Common myeloid progenitor, CD34-positive (primary cell): ENCODE results near the gene SCN1B.

Source experiments
- CTCF ChIA-PET: fragments of 350-600 bp; sonication (Branson Sonifier 250); formaldehyde crosslinking; loops from one replicate; lab custom pipeline; 2021; ENCODE audit warnings: antibody characterized with exemption; lab: Charles Lee
- POLR2A ChIA-PET: fragments of 350-600 bp; sonication (Branson Sonifier 250); formaldehyde crosslinking; loops from one replicate; lab custom pipeline; 2021; ENCODE audit warnings: antibody characterized with exemption; lab: Charles Lee
- DNase-seq, 3 donors: peaks; one replicate each; pipeline versions ENCODE4 v3.0.0 to v3.0.0-alpha.2; 2013
- H3K27ac ChIP-seq, 2 experiments: 1 replicate in 1 of 2; 2 replicates in 1 of 2; pipeline ENCODE4 v1.7.0; 2013; ENCODE audit warnings: inconsistent platforms in 2 of 2, low read length in 2 of 2, mild to moderate bottlenecking in 2 of 2, low read depth in 1 of 2, moderate library complexity in 1 of 2; ENCODE audit not compliant: severe bottlenecking in 2 of 2, insufficient read depth in 1 of 2, poor library complexity in 1 of 2
- H3K27me3 ChIP-seq, 5 experiments: replicated peaks in 2 of 5; 1 replicate in 3 of 5; 2 replicates in 2 of 5; pipeline versions ENCODE4 v1.6.1 to v1.7.0; 2013; ENCODE audit warnings: low read length in 4 of 5, mild to moderate bottlenecking in 2 of 5, moderate library complexity in 2 of 5, inconsistent platforms in 1 of 5; ENCODE audit not compliant: insufficient read depth in 5 of 5, control insufficient read depth in 4 of 5
- H3K36me3 ChIP-seq, 4 experiments: 1 replicate in 2 of 4; 2 replicates in 2 of 4; pipeline versions ENCODE4 v1.6.1 to v1.7.0; 2013; ENCODE audit warnings: low read length in 3 of 4, control low read depth in 1 of 4, mild to moderate bottlenecking in 1 of 4; ENCODE audit not compliant: control insufficient read depth in 4 of 4, insufficient read depth in 4 of 4
- H3K4me1 ChIP-seq, 4 experiments: 1 replicate in 3 of 4; 2 replicates in 1 of 4; pipeline versions ENCODE4 v1.6.1 to v1.7.1; 2013; ENCODE audit warnings: low read length in 3 of 4, mild to moderate bottlenecking in 3 of 4, control low read depth in 1 of 4, inconsistent platforms in 1 of 4, moderate library complexity in 1 of 4; ENCODE audit not compliant: control insufficient read depth in 4 of 4, insufficient read depth in 4 of 4; ENCODE audit errors: control extremely low read depth in 1 of 4
- H3K4me3 ChIP-seq, 7 experiments: 1 replicate in 4 of 7; 2 replicates in 3 of 7; pipeline versions ENCODE4 v1.5.1 to v1.7.0; 2013; ENCODE audit warnings: mild to moderate bottlenecking in 7 of 7, low read length in 6 of 7, moderate library complexity in 6 of 7, inconsistent platforms in 2 of 7, low read depth in 2 of 7, control low read depth in 1 of 7; ENCODE audit not compliant: insufficient read depth in 4 of 7, control insufficient read depth in 1 of 7; ENCODE audit errors: extremely low read depth in 1 of 7
- H3K9me3 ChIP-seq, 5 experiments: 1 replicate in 4 of 5; 2 replicates in 1 of 5; pipeline versions ENCODE4 v1.6.1 to v1.7.1; 2013; ENCODE audit warnings: low read length in 4 of 5, mild to moderate bottlenecking in 2 of 5, inconsistent platforms in 1 of 5, low read depth in 1 of 5, moderate library complexity in 1 of 5; ENCODE audit not compliant: control insufficient read depth in 4 of 5, insufficient read depth in 2 of 5; ENCODE audit errors: control extremely low read depth in 1 of 5
- WGBS: methylation state at CpG from one replicate; pipeline ENCODE4 v1.1.5; 2013; ENCODE audit not compliant: insufficient coverage; 5-methylcytosine and 5-hydroxymethylcytosine counted together

Gene SCN1B

GRCh38 chr19:35018379-35018778 lies 11.9 kb upstream of the SCN1B start:
- 100% methylated on average over 1 of the region's 4 CpGs for WGBS
- H3K9me3 ChIP-seq, result no peaks in the 10 kb centered on the region
- H3K36me3 ChIP-seq, result peaks cover 18 to 88% (median 62%) of the 10 kb centered on the region in 4 experiments
- no peak for DNase-seq
- CTCF ChIA-PET, result interaction anchor here (0.6 to 1.5 kb wide), 3 partner anchors 9 to 72 kb away, joined by 3 to 7 read pairs (median 4); no protein-coding TSS in a partner anchor
- H3K4me1 ChIP-seq, result peaks cover 0 to 18% (median 16%) of the 10 kb centered on the region in 4 experiments
- POLR2A ChIA-PET, result no interaction called here
- no peak overlapping the region for H3K4me3 ChIP-seq
- no peak overlapping the region for H3K27ac ChIP-seq
- no peaks in the 10 kb centered on the region for H3K27me3 ChIP-seq

- H3K4me3 ChIP-seq, result no peak overlapping the region
- no peak for DNase-seq
These were observed 11.1 kb upstream of the SCN1B start for GRCh38 chr19:35019144-35019543.

DNA sequence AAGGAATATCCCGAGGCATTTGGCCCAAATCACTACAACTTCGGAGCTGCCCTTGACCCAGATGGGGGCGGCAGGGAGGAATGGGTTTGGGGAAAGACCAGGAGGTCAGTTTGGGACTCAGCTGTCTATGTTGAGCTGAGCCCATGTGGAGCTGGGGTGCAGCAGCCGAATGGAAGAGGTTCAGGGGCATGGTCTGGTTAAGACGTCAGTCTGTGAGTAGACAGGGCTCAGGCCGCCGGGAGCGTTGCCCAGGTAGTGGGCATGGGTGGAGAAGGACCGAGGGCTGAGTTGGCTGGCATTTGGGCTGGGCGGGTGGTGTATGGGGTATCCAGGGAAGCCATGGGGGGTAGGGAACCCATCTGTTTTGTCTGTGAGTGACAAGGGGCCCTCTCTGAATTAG lies 9.3 kb upstream of the SCN1B start:
- CTCF ChIA-PET, result interaction anchor here (1.2 kb wide), 1 partner anchor 8 kb away, joined by 5 read pairs; no protein-coding TSS in a partner anchor
- H3K27me3 ChIP-seq, result no peaks in the 10 kb centered on the region
- H3K36me3 ChIP-seq, result peaks cover 17 to 92% (median 63%) of the 10 kb centered on the region in 4 experiments
- H3K9me3 ChIP-seq, result no peaks in the 10 kb centered on the region
- H3K4me3 ChIP-seq, result no peak overlapping the region
- WGBS, result 100% methylated on average over 9 of the region's 10 CpGs
- peaks cover 0 to 3% (median 0%) of the 10 kb centered on the region in 4 experiments for H3K4me1 ChIP-seq
- POLR2A ChIA-PET, result no interaction called here
- no peak for DNase-seq
- no peak overlapping the region for H3K27ac ChIP-seq

More at GRCh38 chr19:35019144-35019543, 11.1 kb upstream of the SCN1B start:
- H3K9me3 ChIP-seq, result no peaks in the 10 kb centered on the region
- H3K27me3 ChIP-seq, result no peaks in the 10 kb centered on the region
- peaks cover 0 to 10% (median 8%) of the 10 kb centered on the region in 4 experiments for H3K4me1 ChIP-seq
- POLR2A ChIA-PET, result no interaction called here
- H3K27ac ChIP-seq, result no peak overlapping the region
- H3K36me3 ChIP-seq, result peaks cover 20 to 88% (median 64%) of the 10 kb centered on the region in 4 experiments
- WGBS, result 97% methylated on average over 15 of the region's 22 CpGs
- CTCF ChIA-PET, result interaction anchor here (1.4 kb wide), 1 partner anchor 25 kb away, joined by 4 read pairs; no protein-coding TSS in a partner anchor

DNA sequence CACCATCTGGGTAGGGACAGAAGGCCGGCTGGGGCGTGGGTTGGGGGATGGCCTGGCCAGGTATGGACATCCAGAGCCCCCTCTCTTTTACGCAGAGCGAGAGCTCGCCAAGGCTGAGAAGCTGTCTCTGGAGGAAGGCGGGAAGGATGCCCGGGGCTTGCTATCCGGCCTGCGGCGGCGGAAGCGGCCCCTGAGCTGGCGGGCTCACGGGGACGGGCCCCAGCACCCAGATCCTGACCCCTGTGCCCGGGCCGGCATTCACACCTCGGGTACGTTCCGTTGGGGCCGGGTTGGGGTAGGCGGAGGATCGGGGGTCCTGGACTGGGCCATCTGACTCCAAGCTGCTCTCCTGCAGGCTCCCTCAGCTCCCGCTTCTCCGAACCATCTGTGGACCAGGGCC lies 8.7 kb upstream of the SCN1B start:
- 95% methylated on average over 19 of the region's 25 CpGs for WGBS
- Histone ChIP-seq H3K4me1 (peaks cover 0 to 3% (median 0%) of the 10 kb centered on the region in 4 experiments), H3K27me3 (no peaks in the 10 kb centered on the region), H3K4me3 (no peak overlapping the region), H3K9me3 (no peaks in the 10 kb centered on the region), H3K36me3 (peaks cover 17 to 95% (median 67%) of the 10 kb centered on the region in 4 experiments), H3K27ac (no peak overlapping the region)
- no peak for DNase-seq
- CTCF ChIA-PET, result interaction anchor here (1.0 to 1.2 kb wide), 2 partner anchors 8 to 22 kb away, joined by 4 to 5 read pairs; no protein-coding TSS in a partner anchor
- POLR2A ChIA-PET, result no interaction called here

- Histone ChIP-seq H3K9me3 (no peaks in the 10 kb centered on the region), H3K36me3 (peaks cover 15 to 98% (median 68%) of the 10 kb centered on the region in 4 experiments), H3K27ac (no peak overlapping the region), H3K27me3 (no peaks in the 10 kb centered on the region), H3K4me3 (no peak overlapping the region), H3K4me1 (no peaks in the 10 kb centered on the region)
- POLR2A ChIA-PET, result no interaction called here
- CTCF ChIA-PET, result interaction anchor here (1.0 kb wide), 1 partner anchor 22 kb away, joined by 4 read pairs; no protein-coding TSS in a partner anchor
- no peak for DNase-seq
- 86% methylated on average over 8 of the region's 14 CpGs for WGBS
These were observed 7.8 kb upstream of the SCN1B start for GRCh38 chr19:35022460-35022859.

GRCh38 chr19:35023428-35023827 lies 6.8 kb upstream of the SCN1B start:
- ChIA-PET CTCF (interaction anchor here (0.6 kb wide), 1 partner anchor 210 kb away, joined by 3 read pairs; no protein-coding TSS in a partner anchor), POLR2A (no interaction called here)
- Histone ChIP-seq H3K27me3 (peaks cover 0 to 3% (median 0%) of the 10 kb centered on the region in 5 experiments), H3K36me3 (peaks cover 16 to 98% (median 67%) of the 10 kb centered on the region in 4 experiments), H3K9me3 (no peaks in the 10 kb centered on the region), H3K27ac (no peak overlapping the region), H3K4me1 (no peaks in the 10 kb centered on the region), H3K4me3 (no peak overlapping the region)
- 86% methylated on average over 19 of the region's 19 CpGs for WGBS
- DNase-seq, result no peak

GRCh38 chr19:35024095-35024494 lies 6.2 kb upstream of the SCN1B start:
- CTCF ChIA-PET, result no interaction called here
- POLR2A ChIA-PET, result no interaction called here

More at GRCh38 chr19:35024095-35024494, 6.2 kb upstream of the SCN1B start:
- over 99% methylated on average over 6 of the region's 6 CpGs for WGBS
- Histone ChIP-seq H3K4me1 (no peaks in the 10 kb centered on the region), H3K36me3 (peaks cover 17 to 92% (median 61%) of the 10 kb centered on the region in 4 experiments), H3K27ac (no peak overlapping the region), H3K27me3 (peaks cover 0 to 4% (median 0%) of the 10 kb centered on the region in 5 experiments), H3K4me3 (no peak overlapping the region), H3K9me3 (no peaks in the 10 kb centered on the region)
- DNase-seq, result no peak
